ENCODE results near the gene PLA2G4A. TPM values are rescaled to one million over a fixed set of nuclear protein-coding genes. Genes with fewer than 3 reads are reported as not detected.

Gene PLA2G4A
- total RNA-seq, 1 donor from 2014 or later = 0.72 TPM

GRCh38 chr1:186897008-186897407, 68.3 kb downstream of the PLA2G4A start:
- Mint-ChIP-seq H3K36me3 (ENCODE audit: insufficient read depth) (no peaks in the 10 kb centered on the region), H3K4me3 (ENCODE audit: low read depth) (no peak overlapping the region), H3K27ac (no peak overlapping the region), H3K4me1 (ENCODE audit: low read depth) (no peaks in the 10 kb centered on the region), H3K9me3 (ENCODE audit: low read depth) (peaks cover 6% of the 10 kb centered on the region), H3K27me3 (no peaks in the 10 kb centered on the region)
- TF ChIP-seq CTCF (IDR thresholded peaks at IDR 0.05; ENCODE audit: unreplicated experiment) = no peak
- no peak for DNase-seq (ENCODE audit: low spot score, unreplicated experiment)

GRCh38 chr1:186899577-186899976, 70.8 kb downstream of the PLA2G4A start:
- Mint-ChIP-seq H3K4me3 (ENCODE audit: low read depth) (no peak overlapping the region), H3K27ac (no peak overlapping the region), H3K9me3 (ENCODE audit: low read depth) (peaks cover 11% of the 10 kb centered on the region), H3K27me3 (no peaks in the 10 kb centered on the region), H3K4me1 (ENCODE audit: low read depth) (no peaks in the 10 kb centered on the region), H3K36me3 (ENCODE audit: insufficient read depth) (no peaks in the 10 kb centered on the region)
- DNase-seq (ENCODE audit: low spot score, unreplicated experiment) = no peak
- no peak for TF ChIP-seq CTCF (IDR thresholded peaks at IDR 0.05; ENCODE audit: unreplicated experiment)

- Mint-ChIP-seq H3K4me3 (ENCODE audit: low read depth) (no peak overlapping the region), H3K27ac (no peak overlapping the region), H3K9me3 (ENCODE audit: low read depth) (peaks cover 11% of the 10 kb centered on the region), H3K36me3 (ENCODE audit: insufficient read depth) (no peaks in the 10 kb centered on the region), H3K4me1 (ENCODE audit: low read depth) (no peaks in the 10 kb centered on the region), H3K27me3 (no peaks in the 10 kb centered on the region)
- no peak for TF ChIP-seq CTCF (IDR thresholded peaks at IDR 0.05; ENCODE audit: unreplicated experiment)
- no peak for DNase-seq (ENCODE audit: low spot score, unreplicated experiment)
These were observed 71.2 kb downstream of the PLA2G4A start for GRCh38 chr1:186899977-186900376.

GRCh38 chr1:186900539-186901237, 71.9 kb downstream of the PLA2G4A start:
- no peaks in the 10 kb centered on the region for H3K27me3 Mint-ChIP-seq
- no peaks in the 10 kb centered on the region for H3K36me3 Mint-ChIP-seq (ENCODE audit: insufficient read depth)
- TF ChIP-seq CTCF (IDR thresholded peaks at IDR 0.05; ENCODE audit: unreplicated experiment) = no peak
- no peaks in the 10 kb centered on the region for H3K4me1 Mint-ChIP-seq (ENCODE audit: low read depth)
- no peak overlapping the region for H3K4me3 Mint-ChIP-seq (ENCODE audit: low read depth)
- no peak overlapping the region for H3K27ac Mint-ChIP-seq
- DNase-seq (ENCODE audit: low spot score, unreplicated experiment) = no peak
- H3K9me3 Mint-ChIP-seq (ENCODE audit: low read depth) = peaks cover 11% of the 10 kb centered on the region

GRCh38 chr1:186901631-186902030, 72.9 kb downstream of the PLA2G4A start:
- no peak overlapping the region for H3K4me3 Mint-ChIP-seq (ENCODE audit: low read depth)
- H3K27me3 Mint-ChIP-seq = no peaks in the 10 kb centered on the region
- H3K4me1 Mint-ChIP-seq (ENCODE audit: low read depth) = no peaks in the 10 kb centered on the region
- peaks cover 11% of the 10 kb centered on the region for H3K9me3 Mint-ChIP-seq (ENCODE audit: low read depth)
- H3K36me3 Mint-ChIP-seq (ENCODE audit: insufficient read depth) = no peaks in the 10 kb centered on the region
- H3K27ac Mint-ChIP-seq = no peak overlapping the region
- no peak for DNase-seq (ENCODE audit: low spot score, unreplicated experiment)
- TF ChIP-seq CTCF (IDR thresholded peaks at IDR 0.05; ENCODE audit: unreplicated experiment) = no peak
